Nucleus accumbens (tissue), 56 donors: Measurements from ENCODE around the gene BROX.
"Not testable (repeated sequence)": the region's sequence is repeated elsewhere in the genome, so short reads cannot be mapped to it uniquely, and the experiment has no call there.

Experiments used
- DNase-seq, 56 donors: peaks; one replicate each; lab custom pipeline; 2025; lab: John Stamatoyannopoulos, UW

The BROX gene, protein sequence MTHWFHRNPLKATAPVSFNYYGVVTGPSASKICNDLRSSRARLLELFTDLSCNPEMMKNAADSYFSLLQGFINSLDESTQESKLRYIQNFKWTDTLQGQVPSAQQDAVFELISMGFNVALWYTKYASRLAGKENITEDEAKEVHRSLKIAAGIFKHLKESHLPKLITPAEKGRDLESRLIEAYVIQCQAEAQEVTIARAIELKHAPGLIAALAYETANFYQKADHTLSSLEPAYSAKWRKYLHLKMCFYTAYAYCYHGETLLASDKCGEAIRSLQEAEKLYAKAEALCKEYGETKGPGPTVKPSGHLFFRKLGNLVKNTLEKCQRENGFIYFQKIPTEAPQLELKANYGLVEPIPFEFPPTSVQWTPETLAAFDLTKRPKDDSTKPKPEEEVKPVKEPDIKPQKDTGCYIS

DNA sequence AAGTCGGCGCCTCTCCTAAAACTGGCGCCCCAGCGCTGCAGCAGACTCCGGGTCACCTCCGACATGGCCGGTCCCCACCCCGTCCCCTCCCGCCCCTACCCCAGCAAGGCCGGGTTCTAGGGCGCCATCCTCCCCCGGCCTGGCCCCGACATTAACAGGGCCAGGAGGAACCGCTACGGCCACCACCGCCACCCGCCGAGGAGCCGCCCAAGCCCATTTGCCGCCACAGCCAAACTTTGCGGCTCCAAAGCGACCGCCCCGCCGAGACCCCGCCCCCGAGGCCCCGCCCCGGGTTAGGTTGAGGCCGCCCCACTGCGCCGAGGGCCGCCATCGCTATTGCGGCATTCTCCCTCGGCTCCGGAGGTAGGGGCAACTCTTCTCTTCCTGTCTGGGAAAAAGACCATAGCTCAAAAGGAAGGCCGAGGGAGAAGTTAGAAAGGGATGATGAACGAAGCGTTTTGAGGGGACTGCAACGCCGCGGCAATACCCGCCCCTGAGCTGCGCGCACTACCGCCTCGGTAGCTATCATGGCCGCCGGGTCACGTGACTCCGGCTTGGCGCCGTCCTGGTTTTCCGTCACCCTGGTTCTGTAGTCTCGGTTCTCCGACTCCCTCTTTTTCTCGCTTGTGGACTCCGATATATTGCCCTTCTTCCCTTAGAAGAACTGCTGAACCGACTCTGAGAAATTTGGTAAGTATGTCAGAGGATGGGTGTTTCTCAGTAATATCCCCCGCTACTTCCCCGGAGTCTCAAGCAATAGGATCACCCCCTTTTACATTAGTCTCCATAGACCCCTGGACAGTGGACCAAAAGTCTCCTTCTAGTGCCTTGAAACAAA is at the start of gene BROX, which contains the start of gene AIDA:
Gene BROX, plus strand, starts transcription at position 312 of the 838 bp plus-strand sequence. CDS start 3,136 bp downstream, outside the sequence.
Gene AIDA, minus strand, starts transcription at position 239 of the 838 bp plus-strand sequence. Its CDS starts 174 bp downstream, at position 65.
- peak; percentile 54 to 99 (median 92) for DNase-seq

GRCh38 chr1:222663431-222663934 is 48.9 kb upstream of the BROX start:
- no peak for DNase-seq

GRCh38 chr1:222665964-222666363 is 46.4 kb upstream of the BROX start:
- DNase-seq, result no peak

DNA sequence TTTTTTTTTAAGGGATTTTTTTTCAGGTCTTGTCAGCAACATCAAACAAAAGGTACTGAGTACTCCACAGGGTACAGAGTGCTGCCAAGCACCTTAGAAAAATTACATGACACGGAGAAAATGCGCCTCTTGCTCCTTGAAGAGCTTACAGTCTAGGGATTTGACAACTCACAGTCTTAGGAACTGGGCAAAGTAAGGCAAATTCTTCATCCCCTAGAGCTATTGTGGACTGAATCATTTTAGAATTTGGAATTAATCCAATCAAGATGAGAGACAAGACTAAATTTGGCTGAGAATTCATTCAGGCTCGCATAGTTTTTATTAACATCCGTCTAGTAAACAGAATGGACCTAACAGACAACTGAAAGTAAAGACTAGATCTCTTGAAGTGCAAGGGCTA is 44.2 kb upstream of the BROX start:
- not testable (repeated sequence) for DNase-seq

- not testable (repeated sequence) for DNase-seq
These were observed 43.3 kb upstream of the BROX start for GRCh38 chr1:222669107-222669506.

- no peak for DNase-seq
These were observed 42.3 kb upstream of the BROX start for GRCh38 chr1:222670110-222670509.

DNA sequence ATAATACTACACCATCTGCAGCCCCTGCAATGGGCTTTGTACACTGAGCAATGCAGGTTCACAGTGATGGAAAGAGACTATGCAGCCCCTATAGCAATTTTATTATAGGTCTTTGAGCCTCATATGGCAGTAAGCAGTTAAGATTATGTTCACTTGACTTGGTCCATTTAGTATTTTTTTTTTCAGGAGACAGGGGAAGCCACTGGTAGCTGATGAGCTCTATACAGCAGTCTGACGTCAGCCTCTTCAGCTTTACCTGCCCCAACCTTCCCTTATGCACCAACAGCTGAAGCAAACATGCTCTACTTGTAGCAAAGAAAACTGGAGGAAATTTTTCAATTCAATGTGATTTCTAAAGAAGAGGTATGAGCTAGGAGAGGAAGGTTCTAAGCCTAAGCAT is 32.3 kb upstream of the BROX start:
- DNase-seq, result no peak

DNA sequence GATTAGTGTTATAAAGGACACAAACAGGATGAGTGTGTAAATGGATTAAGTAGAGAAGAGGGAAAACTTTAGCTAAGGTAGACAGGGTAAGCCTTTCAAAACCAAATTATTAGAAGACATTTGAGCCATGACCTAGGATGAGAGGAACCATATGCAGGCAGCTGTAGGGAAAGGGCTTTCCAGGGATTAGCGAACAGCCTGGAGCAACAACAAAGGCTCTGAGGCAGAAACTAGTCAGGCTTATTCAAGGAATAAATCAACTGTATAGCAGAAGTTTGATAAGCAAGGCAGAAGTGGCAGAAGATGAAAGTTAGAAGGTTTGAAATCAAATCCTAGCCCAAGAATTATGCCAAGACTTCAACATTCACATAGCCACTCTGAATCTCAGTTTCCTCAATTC is 21.3 kb upstream of the BROX start:
- no peak for DNase-seq

- no peak for DNase-seq
These were observed 17.4 kb upstream of the BROX start for GRCh38 chr1:222694927-222695326.

DNA sequence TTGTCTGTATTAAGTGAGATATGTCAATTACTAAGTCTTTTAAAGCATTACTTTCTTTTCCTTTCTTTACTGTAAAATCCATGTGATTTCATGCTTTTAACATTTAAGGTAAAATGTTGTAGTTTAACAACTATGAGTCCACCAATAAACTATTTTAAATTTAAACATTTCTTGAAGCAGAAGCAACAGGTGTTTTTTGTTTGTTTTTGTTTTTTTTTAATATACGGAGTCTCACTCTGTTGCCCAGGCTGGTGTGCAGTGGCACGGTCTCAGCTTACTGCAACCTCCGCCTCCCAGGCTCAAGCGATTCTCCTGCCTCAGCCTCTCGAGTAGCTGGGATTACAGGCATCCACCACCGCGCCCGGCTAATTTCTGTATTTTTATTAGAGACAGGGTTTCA is 15.6 kb upstream of the BROX start:
- no peak for DNase-seq

- DNase-seq, result no peak
These were observed 15.2 kb upstream of the BROX start for GRCh38 chr1:222697203-222697602.

GRCh38 chr1:222697826-222698225 is 14.5 kb upstream of the BROX start:
- DNase-seq, result no peak

DNA sequence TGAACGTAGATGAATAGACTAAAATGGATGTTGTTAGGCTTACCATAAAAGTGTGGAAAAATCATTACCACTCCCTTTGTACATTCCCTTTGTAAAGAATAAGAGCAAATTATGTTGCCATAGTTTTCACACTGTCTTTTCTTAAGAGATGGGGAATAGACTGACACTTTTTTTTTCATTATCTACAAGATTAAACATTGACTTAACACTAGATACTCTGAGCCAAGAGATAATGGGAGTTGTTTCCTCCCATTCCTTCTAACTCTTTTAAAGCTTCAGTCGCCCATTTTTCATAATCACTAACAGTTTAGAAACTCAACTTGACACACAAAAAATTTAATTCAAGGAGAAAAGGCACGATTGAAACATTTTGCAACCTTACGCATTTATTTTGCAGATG is 10.2 kb upstream of the BROX start:
- DNase-seq, result no peak

GRCh38 chr1:222704260-222704659 is 8.1 kb upstream of the BROX start:
- no peak for DNase-seq

GRCh38 chr1:222706815-222707214 is 5.5 kb upstream of the BROX start:
- DNase-seq, result no peak

- no peak for DNase-seq
These were observed 2.6 kb upstream of the BROX start for GRCh38 chr1:222709700-222710153.

GRCh38 chr1:222711319-222712252 is 778 bp upstream of the BROX start:
- peak in 51 of 56 donors; percentile 2 to 80 (median 47) for DNase-seq

DNA sequence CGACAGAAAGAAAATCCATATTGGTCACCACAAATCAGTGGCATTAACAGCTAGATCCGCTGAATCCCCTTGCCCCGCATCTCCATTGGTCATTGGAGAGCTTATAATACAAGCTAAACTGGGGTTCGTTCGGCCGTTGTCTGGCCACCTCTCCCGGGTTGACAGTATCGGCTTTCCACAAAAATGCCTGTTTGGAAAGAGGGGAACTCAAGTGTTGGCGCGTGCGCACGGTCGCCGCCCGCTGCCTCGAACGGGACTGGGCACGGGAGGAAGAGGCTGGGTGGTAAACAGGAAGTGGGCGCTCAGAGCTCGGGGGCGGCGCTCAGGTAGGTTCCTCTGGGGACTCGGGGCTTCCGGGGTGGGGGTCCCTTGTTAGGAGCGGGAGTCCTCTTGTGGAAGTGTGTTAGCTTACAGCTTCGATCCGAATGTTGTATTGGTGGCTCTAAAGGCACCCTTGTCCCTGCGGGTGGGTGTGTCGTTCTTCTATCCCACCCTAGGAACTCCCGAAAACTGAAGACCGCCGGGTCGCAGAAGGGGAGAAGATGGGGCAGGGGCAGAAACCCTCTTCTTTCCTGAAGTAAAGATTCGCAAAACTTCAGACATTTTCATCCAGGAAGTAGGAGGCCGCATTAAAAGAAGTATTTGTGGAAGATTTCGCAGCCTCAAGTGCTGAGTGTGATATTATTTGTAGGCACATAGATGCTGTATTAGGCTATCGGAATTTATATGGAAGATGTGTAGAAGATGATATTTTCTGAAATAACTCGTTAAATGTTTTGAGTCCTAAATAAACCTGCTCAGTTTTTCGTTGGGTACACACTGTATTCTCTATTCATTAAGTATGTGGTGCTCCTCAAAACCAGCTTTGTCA is 962 bp downstream of the BROX start:
- peak; percentile 39 to 95 (median 88) for DNase-seq

- no peak for DNase-seq
These were observed 4.0 kb downstream of the BROX start for GRCh38 chr1:222716393-222716792.
